Testis (tissue), 2 donors: ENCODE measurements around the gene MAGEA2.
"Not testable (repeated sequence)": the region's sequence is repeated elsewhere in the genome, so short reads cannot be mapped to it uniquely, and the experiment has no call there.

Experiments used
- CTCF ChIP-seq, 3 experiments: fragments of 450-650 bp in 2 of 3; fragments of 200-600 bp in 1 of 3; sonication (generic) in 1 of 3; IDR thresholded peaks; one replicate each; pipeline ENCODE4 v1.5.1; 2016 to 2019; ENCODE audit warnings: antibody characterized with exemption in 3 of 3, mild to moderate bottlenecking in 2 of 3, moderate library complexity in 1 of 3
- POLR2A ChIP-seq: fragments of 450-650 bp; IDR thresholded peaks from one replicate; pipeline ENCODE4 v1.6.1; 2017; ENCODE audit warnings: antibody characterized with exemption, mild to moderate bottlenecking, moderate library complexity

- not testable (repeated sequence) for TF ChIP-seq CTCF (IDR thresholded peaks at IDR 0.05); POLR2A
Observed at GRCh38 chrX:152706500-152706899, 47.1 kb downstream of the MAGEA2 start.
